Heart left ventricle (tissue), 16 donors: ENCODE data around the gene FOXL1. TPM values are rescaled to one million over a fixed set of nuclear protein-coding genes. Genes with fewer than 3 reads are reported as not detected.

Source experiments
- ATAC-seq, 4 donors: fragments of 200-7000 bp; cut with Tn5 transposase; one replicate each; pipeline ENCODE4 v1.9.1; 2020 to 2022; ENCODE audit warnings: moderate library complexity in 4 of 4, mild to moderate bottlenecking in 3 of 4, moderate number of reproducible peaks in 1 of 4
- DNase-seq, 5 donors: peaks; one replicate each; pipeline ENCODE4 v3.0.0-alpha.2; 2020
- H3K27ac ChIP-seq, 12 donors: fragments of 200-600 bp; sonication (generic) in 4 of 12; one replicate each; pipeline versions ENCODE4 v1.5.0 to v1.8.0; 2016 to 2022; ENCODE audit warnings: mild to moderate bottlenecking in 2 of 12
- H3K27me3 ChIP-seq, 9 donors: fragments of 200-600 bp; sonication (generic) in 2 of 9; one replicate each; pipeline versions ENCODE4 v1.5.1 to v1.8.0; 2016 to 2022; ENCODE audit warnings: mild to moderate bottlenecking in 3 of 9
- H3K36me3 ChIP-seq, 9 donors: fragments of 200-600 bp; sonication (generic) in 2 of 9; one replicate each; pipeline versions ENCODE4 v1.5.0 to v1.8.0; 2018 to 2022; ENCODE audit warnings: mild to moderate bottlenecking in 2 of 9
- H3K4me1 ChIP-seq, 12 donors: fragments of 200-600 bp; sonication (generic) in 4 of 12; one replicate each; pipeline versions ENCODE4 v1.5.0 to v1.8.0; 2016 to 2022; ENCODE audit warnings: mild to moderate bottlenecking in 3 of 12
- H3K4me3 ChIP-seq, 12 donors: fragments of 200-600 bp; sonication (generic) in 4 of 12; one replicate each; pipeline versions ENCODE4 v1.5.0 to v1.8.0; 2017 to 2022; ENCODE audit warnings: mild to moderate bottlenecking in 9 of 12, moderate library complexity in 4 of 12
- H3K9me3 ChIP-seq, 12 donors: fragments of 200-600 bp; sonication (generic) in 4 of 12; one replicate each; pipeline versions ENCODE4 v1.5.0 to v1.8.0; 2016 to 2022; ENCODE audit warnings: mild to moderate bottlenecking in 1 of 12
- POLR2A ChIP-seq, 2 donors: fragments of 450-650 bp; IDR thresholded peaks; one replicate each; pipeline ENCODE4 v1.6.1; 2017; ENCODE audit warnings: antibody characterized with exemption in 2 of 2, mild to moderate bottlenecking in 2 of 2, moderate library complexity in 2 of 2
- WGBS, 4 donors: extraction: QIAGEN DNeasy Blood & Tissue Kit in 2 of 4; methylation state at CpG; one replicate each; pipeline versions ENCODE4 v1.1.5 to v1.1.7; 2013 to 2018; 5-methylcytosine and 5-hydroxymethylcytosine counted together
- intact Hi-C, 10 donors: fragments of 100-400 bp; cut with DNase I; formaldehyde crosslinking; loops; one replicate each; pipeline versions ENCODE4 v1.11.1 to v1.14.2; 2022
- polyA plus RNA-seq, 2 donors: library from polyadenylated mRNA; stranded (reverse); fragments of 200-250 nt; gene quantifications; one replicate each; pipeline ENCODE4 v1.2.3, GENCODE V29; 2013
- total RNA-seq, 9 donors: library from RNA; depleted of rRNA in 2 of 9; stranded (reverse); fragments of >200 nt in 2 of 9; fragmentation: NEBNext Ultra II Directional in 3 of 9; extraction: Animal tissue kit (Norgen Biotek cat#: 25700) in 3 of 9; gene quantifications; one replicate each; pipeline versions ENCODE4 v1.1.0 to v1.2.4, GENCODE V29; 2016 to 2023
- TF ChIP-seq, protein P1 (sequence below), 12 donors: fragments of 200-600 bp; sonication (generic) in 4 of 12; IDR thresholded peaks; one replicate each; pipeline versions ENCODE4 v1.5.0 to v1.8.0; 2018 to 2022; ENCODE audit warnings: antibody characterized with exemption in 12 of 12, mild to moderate bottlenecking in 5 of 12
- donor health status: ischemic (EF 13 %, LVEDD 7.1; RV severe dilation, severe dysfunction).
- donor health status: healthy with polysubstance abuse.
- donor health status: DM: no; HTN: yes; CAD: no.
- donor health status: DM: no; HTN: no; CAD: no.
- donor health status: ischemic (EF 25% LVEDD 6.9; RV normal size, moderate dysfunction).
- donor health status: ischemic (EF 25% LVEDD 5.7; RV mildly dilated, moderate dysfunction).
- donor health status: healthy.
- donor health status: DM: yes; HTN: yes; CAD: no.
- donor health status: ischemic (EF 35%, LVEDD 5.7; RV mildly dilated, moderate dysfunction).
- donor health status: nonischemic (EF 11% LVEDD 7.7; RV severe dilation, severe dysfunction).
- donor health status: DM: yes; HTN: yes; CAD: no.
- donor health status: PGD.
- donor health status: ischemic (EF 29% LVEDD 5.4; RV normal size, mild dysfunction).
- donor health status: nonischemic (EF 23%, LVEDD 6.1; RV moderate dilation, normal function).

The FOXL1 gene
- total and polyA plus RNA-seq, 11 donors = 0.44 to 1.4 (median 0.69) TPM

DNA sequence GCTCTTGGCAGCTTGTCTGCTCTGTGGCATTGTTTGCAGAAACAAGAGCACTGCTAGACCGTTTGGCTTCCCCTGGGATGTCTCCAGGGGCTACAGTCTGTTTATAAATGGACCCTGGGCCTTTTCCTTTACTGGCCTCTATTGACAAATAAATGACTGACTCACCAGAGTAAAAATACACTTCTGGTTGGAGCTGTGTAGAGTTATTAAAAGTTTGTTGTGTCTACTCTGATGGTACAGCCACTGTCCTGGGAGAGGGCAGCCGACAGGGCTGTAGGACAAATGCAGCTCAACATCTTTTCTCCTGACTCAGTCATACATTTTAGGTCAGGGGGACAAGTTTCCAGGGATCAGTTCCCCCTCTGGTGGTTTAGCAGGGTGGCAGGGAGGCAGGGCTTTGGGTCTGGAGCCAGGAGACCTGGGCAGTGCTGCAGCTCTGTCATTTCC is 30.0 kb downstream of the FOXL1 start:
- peaks cover 0 to 24% (median 6%) of the 10 kb centered on the region in 9 donors for H3K27me3 ChIP-seq
- peak in 3 of 4 donors; percentile 19 to 45 (median 39) for ATAC-seq

DNA sequence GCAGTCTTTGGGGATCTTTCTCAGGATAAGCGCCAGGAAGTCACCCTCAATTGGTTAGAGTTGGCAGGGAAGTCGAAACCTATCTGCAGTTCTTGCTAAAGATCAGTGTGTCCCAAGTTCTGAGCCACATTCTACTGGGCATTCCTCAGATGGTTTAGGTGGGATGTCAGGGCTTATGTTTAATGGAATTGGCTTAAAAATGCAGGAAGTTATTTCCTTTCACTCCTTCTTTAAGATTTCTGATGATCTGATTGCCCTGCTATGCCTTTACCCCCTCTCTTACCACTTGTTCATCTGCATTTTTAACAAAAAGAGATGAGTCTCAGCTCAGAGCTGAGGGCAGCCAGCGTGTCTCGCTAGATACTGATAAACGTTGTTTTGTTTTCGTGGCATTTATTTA is 30.8 kb downstream of the FOXL1 start:
- Histone ChIP-seq H3K4me3 (no peak overlapping the region), H3K27me3 (peaks cover 0 to 24% (median 6%) of the 10 kb centered on the region in 9 donors), H3K4me1 (peaks cover 0 to 32% (median 5%) of the 10 kb centered on the region in 12 donors), H3K27ac (no peak overlapping the region), H3K36me3 (no peaks in the 10 kb centered on the region), H3K9me3 (no peaks in the 10 kb centered on the region)
- 73 to 83% (median 80%) methylated on average over 6 of the region's 6 CpGs for WGBS, 4 donors
- no peak for ATAC-seq
- TF ChIP-seq, protein P1, sequence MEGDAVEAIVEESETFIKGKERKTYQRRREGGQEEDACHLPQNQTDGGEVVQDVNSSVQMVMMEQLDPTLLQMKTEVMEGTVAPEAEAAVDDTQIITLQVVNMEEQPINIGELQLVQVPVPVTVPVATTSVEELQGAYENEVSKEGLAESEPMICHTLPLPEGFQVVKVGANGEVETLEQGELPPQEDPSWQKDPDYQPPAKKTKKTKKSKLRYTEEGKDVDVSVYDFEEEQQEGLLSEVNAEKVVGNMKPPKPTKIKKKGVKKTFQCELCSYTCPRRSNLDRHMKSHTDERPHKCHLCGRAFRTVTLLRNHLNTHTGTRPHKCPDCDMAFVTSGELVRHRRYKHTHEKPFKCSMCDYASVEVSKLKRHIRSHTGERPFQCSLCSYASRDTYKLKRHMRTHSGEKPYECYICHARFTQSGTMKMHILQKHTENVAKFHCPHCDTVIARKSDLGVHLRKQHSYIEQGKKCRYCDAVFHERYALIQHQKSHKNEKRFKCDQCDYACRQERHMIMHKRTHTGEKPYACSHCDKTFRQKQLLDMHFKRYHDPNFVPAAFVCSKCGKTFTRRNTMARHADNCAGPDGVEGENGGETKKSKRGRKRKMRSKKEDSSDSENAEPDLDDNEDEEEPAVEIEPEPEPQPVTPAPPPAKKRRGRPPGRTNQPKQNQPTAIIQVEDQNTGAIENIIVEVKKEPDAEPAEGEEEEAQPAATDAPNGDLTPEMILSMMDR (IDR thresholded peaks at IDR 0.05) = no peak
- no peak for TF ChIP-seq POLR2A (IDR thresholded peaks at IDR 0.05)
- intact Hi-C loops = no loop called here
- DNase-seq = no peak

More for the DNA sequence above, 30.0 kb downstream of the FOXL1 start:
- H3K27ac ChIP-seq = no peak overlapping the region
- no peak for DNase-seq
- H3K9me3 ChIP-seq = no peaks in the 10 kb centered on the region
- peaks cover 0 to 32% (median 5%) of the 10 kb centered on the region in 12 donors for H3K4me1 ChIP-seq
- WGBS, 4 donors = 49 to 67% (median 56%) methylated on average over 2 of the region's 2 CpGs
- intact Hi-C loops = no loop called here
- no peaks in the 10 kb centered on the region for H3K36me3 ChIP-seq
- no peak overlapping the region for H3K4me3 ChIP-seq
- TF ChIP-seq POLR2A (IDR thresholded peaks at IDR 0.05) = no peak
- TF ChIP-seq, protein P1 (IDR thresholded peaks at IDR 0.05) = no peak

DNA sequence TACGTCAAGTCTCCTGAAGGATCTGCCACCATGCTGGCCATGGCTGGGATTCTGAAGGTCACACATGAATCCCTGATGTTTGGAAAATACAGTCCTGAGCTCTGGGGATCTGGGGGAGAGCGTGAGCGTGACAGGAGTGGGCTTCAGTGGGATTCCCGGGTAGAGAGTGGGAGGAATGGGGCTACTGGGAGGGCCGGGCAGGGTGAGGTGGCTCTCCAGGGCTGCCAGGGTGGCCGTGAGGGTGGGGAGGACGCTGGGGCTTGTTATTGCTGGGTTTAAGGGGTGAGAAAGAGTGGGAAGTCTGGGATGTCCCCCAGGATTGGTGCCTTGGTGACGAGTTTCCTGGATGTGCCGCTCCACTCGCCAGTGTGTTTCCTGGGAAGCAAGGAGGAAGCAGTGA is 31.3 kb downstream of the FOXL1 start:
- DNase-seq (no peak), ATAC-seq (no peak)
- H3K4me1 ChIP-seq = peaks cover 0 to 32% (median 5%) of the 10 kb centered on the region in 12 donors
- H3K4me3 ChIP-seq = no peak overlapping the region
- H3K27me3 ChIP-seq = peaks cover 0 to 24% (median 6%) of the 10 kb centered on the region in 9 donors
- TF ChIP-seq, protein P1 (IDR thresholded peaks at IDR 0.05) = no peak
- TF ChIP-seq POLR2A (IDR thresholded peaks at IDR 0.05) = no peak
- peak overlapping the region in 1 of 12 donors; percentile 49 for H3K27ac ChIP-seq
- H3K36me3 ChIP-seq = no peaks in the 10 kb centered on the region
- intact Hi-C loops = no loop called here
- WGBS, 4 donors = 77 to 85% (median 81%) methylated on average over 10 of the region's 10 CpGs
- no peaks in the 10 kb centered on the region for H3K9me3 ChIP-seq

DNA sequence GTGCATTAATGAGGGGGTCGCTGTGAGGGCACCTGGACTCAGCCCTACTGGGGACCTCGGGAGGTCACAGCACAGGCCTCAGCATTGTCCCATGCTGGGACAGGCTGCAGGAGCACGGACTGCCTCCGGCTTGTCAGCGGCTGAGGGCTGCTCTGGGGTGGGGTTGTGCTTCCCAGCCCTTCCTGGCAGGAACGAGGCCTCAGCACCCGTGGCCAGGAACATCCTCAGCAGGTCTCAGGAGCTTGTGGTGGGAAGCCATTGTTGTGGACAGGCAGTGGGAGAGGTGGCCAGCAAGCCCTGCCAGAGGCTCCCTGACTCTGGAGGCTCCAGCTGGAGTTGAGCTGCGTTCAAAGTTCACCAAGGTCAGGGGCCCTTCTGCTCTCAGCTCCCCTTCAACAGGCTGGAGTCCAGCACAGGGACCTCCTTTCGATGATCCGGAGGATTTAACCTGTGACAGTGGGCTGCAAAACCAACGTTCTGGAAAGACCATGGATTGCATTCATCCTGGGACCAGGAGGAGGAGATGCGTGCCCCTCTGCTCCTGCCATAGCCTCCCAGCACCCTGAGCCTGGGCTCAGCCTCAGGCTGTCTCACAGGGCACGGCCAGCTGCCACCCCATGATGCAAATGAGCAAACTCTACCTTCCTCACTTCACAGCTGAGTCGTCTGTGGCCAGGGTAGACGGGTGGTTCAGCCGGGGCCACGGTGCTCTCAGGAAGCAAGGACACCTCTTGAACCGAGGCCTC is 32.6 kb downstream of the FOXL1 start:
- TF ChIP-seq, protein P1 (IDR thresholded peaks at IDR 0.05) = no peak
- TF ChIP-seq POLR2A (IDR thresholded peaks at IDR 0.05) = no peak
- intact Hi-C loops = no loop called here
- WGBS, 4 donors = 51 to 63% (median 53%) methylated on average over 16 to 18 of the region's 18 CpGs
- no peaks in the 10 kb centered on the region for H3K36me3 ChIP-seq
- no peaks in the 10 kb centered on the region for H3K9me3 ChIP-seq
- peaks cover 0 to 32% (median 5%) of the 10 kb centered on the region in 12 donors for H3K4me1 ChIP-seq
- H3K27ac ChIP-seq = peak overlapping the region; percentile 24 to 76 (median 52)
- H3K27me3 ChIP-seq = peaks cover 0 to 19% (median 4%) of the 10 kb centered on the region in 9 donors
- ATAC-seq = peak; percentile 23 to 44 (median 34)
- no peak for DNase-seq
- no peak overlapping the region for H3K4me3 ChIP-seq
